HepG2 (cell line): ENCODE measurements around the gene OPRD1. TPM values are rescaled to one million over a fixed set of nuclear protein-coding genes. Genes with fewer than 3 reads are reported as not detected.

Experiments
- ARID3A ChIP-seq: IDR thresholded peaks from 2 replicates; pipeline ENCODE4 v1.6.1; 2012; ENCODE audit warnings: low read depth, low read length, improper control_type of control experiment
- BCL6 ChIP-seq: IDR thresholded peaks from 2 replicates; pipeline ENCODE4 v1.6.1; 2016; ENCODE audit warnings: missing genetic modification reagents, missing compliant biosample characterization
- ERF ChIP-seq: IDR thresholded peaks from 2 replicates; pipeline ENCODE4 v1.6.1; 2018; ENCODE audit warnings: missing biosample characterization, missing genetic modification reagents
- FIP1L1 ChIP-seq: fragments of 200-400 bp; formaldehyde crosslinking; IDR thresholded peaks from 2 replicates; pipeline ENCODE4 v1.6.1; 2018; ENCODE audit warnings: low read depth, mild to moderate bottlenecking, low read length, moderate library complexity, borderline replicate concordance; ENCODE audit not compliant: insufficient read depth
- HDAC1 ChIP-seq: sonication (generic); formaldehyde crosslinking; IDR thresholded peaks from 2 replicates; pipeline ENCODE4 v1.5.1; 2020; ENCODE audit warnings: mild to moderate bottlenecking, missing genetic modification reagents
- HNRNPL ChIP-seq: fragments of 200-400 bp; formaldehyde crosslinking; IDR thresholded peaks from 2 replicates; pipeline ENCODE4 v1.6.1; 2017; ENCODE audit warnings: mild to moderate bottlenecking, low read depth, low read length
- KMT2B ChIP-seq: IDR thresholded peaks from 2 replicates; pipeline ENCODE4 v1.6.1; 2016; ENCODE audit warnings: missing genetic modification reagents, missing compliant biosample characterization
- MAZ ChIP-seq, 2 experiments: sonication (generic) in 1 of 2; formaldehyde crosslinking in 1 of 2; IDR thresholded peaks; 2 replicates each; pipeline versions ENCODE4 v1.5.0 to v1.6.1; 2012 to 2020; ENCODE audit warnings: low read depth in 2 of 2, mild to moderate bottlenecking in 2 of 2, borderline replicate concordance in 1 of 2, improper control_type of control experiment in 1 of 2, low read length in 1 of 2, missing genetic modification reagents in 1 of 2, moderate library complexity in 1 of 2
- NCOR1 ChIP-seq: fragments of 200-600 bp; sonication (generic); IDR thresholded peaks from 2 replicates; pipeline ENCODE4 v1.7.0; 2017; ENCODE audit warnings: antibody characterized with exemption, low read length, borderline replicate concordance
- NFKB2 ChIP-seq: sonication (generic); formaldehyde crosslinking; IDR thresholded peaks from 2 replicates; pipeline ENCODE4 v1.4.0; 2020; ENCODE audit warnings: missing genetic modification reagents, borderline replicate concordance
- PAF1 ChIP-seq: IDR thresholded peaks from 2 replicates; pipeline ENCODE4 v1.6.1; 2016; ENCODE audit warnings: missing genetic modification reagents, missing compliant biosample characterization
- PHF21A ChIP-seq: sonication (generic); formaldehyde crosslinking; IDR thresholded peaks from 2 replicates; pipeline ENCODE4 v1.5.0; 2020; ENCODE audit warnings: mild to moderate bottlenecking, missing genetic modification reagents
- TBX3 ChIP-seq: fragments of 450-650 bp; IDR thresholded peaks from 2 replicates; pipeline ENCODE4 v1.6.1; 2017; ENCODE audit warnings: antibody characterized with exemption, mild to moderate bottlenecking, inconsistent platforms, borderline replicate concordance
- YEATS4 ChIP-seq: sonication (generic); formaldehyde crosslinking; IDR thresholded peaks from 2 replicates; pipeline ENCODE4 v1.4.0; 2020; ENCODE audit warnings: missing genetic modification reagents, borderline replicate concordance
- ZNF121 ChIP-seq: sonication (generic); formaldehyde crosslinking; IDR thresholded peaks from 2 replicates; pipeline ENCODE4 v1.5.0; 2020; ENCODE audit warnings: mild to moderate bottlenecking, missing genetic modification reagents
- ZNF501 ChIP-seq: sonication (generic); formaldehyde crosslinking; IDR thresholded peaks from 2 replicates; pipeline ENCODE4 v1.5.1; 2020; ENCODE audit warnings: mild to moderate bottlenecking, moderate library complexity, missing genetic modification reagents
- ZNF543 ChIP-seq: sonication (generic); formaldehyde crosslinking; IDR thresholded peaks from 2 replicates; pipeline ENCODE4 v1.4.0; 2020; ENCODE audit warnings: mild to moderate bottlenecking, missing genetic modification reagents
- ZNF570 ChIP-seq: sonication (generic); formaldehyde crosslinking; IDR thresholded peaks from 2 replicates; pipeline ENCODE4 v1.4.0; 2020; ENCODE audit warnings: mild to moderate bottlenecking, missing genetic modification reagents, borderline replicate concordance
- ZNF605 ChIP-seq: sonication (generic); formaldehyde crosslinking; IDR thresholded peaks from 2 replicates; pipeline ENCODE4 v1.8.0; 2022; ENCODE audit warnings: mild to moderate bottlenecking, missing genetic modification reagents
- ZNF660 ChIP-seq: sonication (generic); formaldehyde crosslinking; IDR thresholded peaks from 2 replicates; pipeline ENCODE4 v1.5.1; 2020; ENCODE audit warnings: mild to moderate bottlenecking, low read depth, missing genetic modification reagents, borderline replicate concordance
- ZNF710 ChIP-seq: sonication (generic); formaldehyde crosslinking; IDR thresholded peaks from 2 replicates; pipeline ENCODE4 v1.5.0; 2020; ENCODE audit warnings: mild to moderate bottlenecking, missing genetic modification reagents, borderline replicate concordance
- ZNF761 ChIP-seq: sonication (generic); formaldehyde crosslinking; conservative IDR thresholded peaks from 2 replicates; pipeline ENCODE4 v1.4.0; 2020; ENCODE audit warnings: mild to moderate bottlenecking, missing genetic modification reagents
- polyA plus RNA-seq, 8 experiments: library from polyadenylated mRNA; depleted of rRNA in 3 of 8; stranded (reverse) in 7 of 8; unstranded in 1 of 8; fragments of >200 nt; fragmentation: Illumina TruSeq in 4 of 8; extraction: Trizol in 4 of 8; gene quantifications; 2 replicates each; pipeline versions ENCODE4 v1.2.1 to v1.2.3, GENCODE V29; 2011 to 2016; ENCODE audit warnings: low read depth in 4 of 8, missing spikeins in 1 of 8, mixed read lengths in 1 of 8; ENCODE audit not compliant: insufficient read depth in 1 of 8
- total RNA-seq, 5 experiments: library from RNA; depleted of rRNA; stranded (reverse); fragments of >200 nt; fragmentation: Illumina TruSeq; extraction: Trizol; gene quantifications; 2 replicates each; pipeline ENCODE4 v1.2.3, GENCODE V29; 2016; ENCODE audit warnings: low read depth in 1 of 5

Gene OPRD1
- total and polyA plus RNA-seq, 2 of the 13 experiments (the other 11 are each of a cell fraction or from before 2014, with no cell fraction given) = 0.02 to 0.03 TPM

GRCh38 chr1:28886731-28887418 lies 74.9 kb downstream of the OPRD1 start (continued):
- TF ChIP-seq ZNF710 (CRISPR knock-in tag) (peak; percentile 49; the same call in 1 of the 2 replicates), ZNF501 (CRISPR knock-in tag) (no peak), FIP1L1 (no peak), ERF (CRISPR knock-in tag) (0 out of 2 replicates have a peak, but pooled peaks have one; percentile 44), ZNF605 (CRISPR knock-in tag) (peak; percentile 76; the same call in 1 of the 2 replicates), ARID3A (no peak; the same call in 1 of the 2 replicates), ZNF570 (CRISPR knock-in tag) (no peak), PHF21A (CRISPR knock-in tag) (no peak), ZNF761 (CRISPR knock-in tag) (no peak), NFKB2 (CRISPR knock-in tag) (0 out of 2 replicates have a peak, but pooled peaks have one; percentile 41), MAZ (IDR thresholded peaks at IDR 0.05; ENCODE audit: borderline replicate concordance, low read depth, low read length) (peak; percentile 78), MAZ (CRISPR knock-in tag; IDR thresholded peaks at IDR 0.05; ENCODE audit: low read depth) (peak; percentile 70; the same call in 1 of the 2 replicates), NCOR1 (no peak), ZNF121 (peak; percentile 92), PAF1 (CRISPR knock-in tag) (no peak), HNRNPL (0 out of 2 replicates have a peak, but pooled peaks have one; percentile 56), TBX3 (0 out of 2 replicates have a peak, but pooled peaks have one; percentile 16), ZNF660 (CRISPR knock-in tag) (no peak), HDAC1 (CRISPR knock-in tag) (peak; percentile 39; the same call in 1 of the 2 replicates), ZNF543 (no peak; the same call in none of the 2 replicates), YEATS4 (CRISPR knock-in tag) (peak; percentile 39; the same call in 1 of the 2 replicates), BCL6 (CRISPR knock-in tag) (0 out of 2 replicates have a peak, but pooled peaks have one; percentile 7), KMT2B (CRISPR knock-in tag) (peak; percentile 62; the same call in 1 of the 2 replicates)
- TF ChIP-seq, all 625 proteins: peak for 136
